DOHH2 (cell line): ENCODE data around the gene GARIN5B.
"Not testable (repeated sequence)": the region's sequence is repeated elsewhere in the genome, so short reads cannot be mapped to it uniquely, and the experiment has no call there.

Source experiments
- H3F3A ChIP-seq: fragments of 200-600 bp; sonication (generic), shearing (Covaris generic); 2 replicates; pipeline ENCODE4 v1.6.0; 2016; ENCODE audit warnings: antibody characterized with exemption, mild to moderate bottlenecking; ENCODE audit not compliant: control insufficient read depth, insufficient read depth
- H3K27ac ChIP-seq: fragments of 200-600 bp; sonication (generic); 2 replicates; pipeline ENCODE4 v1.5.1; 2014; ENCODE audit warnings: low read depth, mild to moderate bottlenecking, low read length, moderate library complexity
- H3K27me3 ChIP-seq: fragments of 200-600 bp; sonication (generic); 2 replicates; pipeline ENCODE4 v1.6.1; 2014; ENCODE audit warnings: mild to moderate bottlenecking, low read length, mixed read lengths; ENCODE audit not compliant: control insufficient read depth
- H3K36me3 ChIP-seq: fragments of 200-600 bp; sonication (generic); 2 replicates; pipeline ENCODE4 v1.6.1; 2014; ENCODE audit warnings: mild to moderate bottlenecking, low read length, moderate library complexity, mixed read lengths; ENCODE audit not compliant: control insufficient read depth
- H3K4me1 ChIP-seq: fragments of 200-600 bp; sonication (generic); 2 replicates; pipeline ENCODE4 v1.6.1; 2014; ENCODE audit warnings: mild to moderate bottlenecking, low read length, mixed read lengths; ENCODE audit not compliant: control insufficient read depth
- H3K4me2 ChIP-seq: fragments of 200-600 bp; sonication (generic); 2 replicates; pipeline ENCODE4 v1.6.0; 2014; ENCODE audit warnings: mild to moderate bottlenecking, low read length, moderate library complexity
- H3K4me3 ChIP-seq: fragments of 200-600 bp; sonication (generic); 2 replicates; pipeline ENCODE4 v1.5.1; 2014; ENCODE audit warnings: mild to moderate bottlenecking, low read length, mixed read lengths
- H3K79me2 ChIP-seq: fragments of 200-600 bp; sonication (generic); 2 replicates; pipeline ENCODE4 v1.6.1; 2014; ENCODE audit warnings: mild to moderate bottlenecking, low read length, mixed read lengths; ENCODE audit not compliant: control insufficient read depth
- H3K9me2 ChIP-seq: fragments of 200-600 bp; sonication (generic); replicated peaks from 2 replicates; pipeline ENCODE4 v1.6.1; 2014; ENCODE audit warnings: mild to moderate bottlenecking, low read length, mixed read lengths; ENCODE audit not compliant: control insufficient read depth
- H3K9me3 ChIP-seq: fragments of 200-600 bp; sonication (generic); 2 replicates; pipeline ENCODE4 v1.6.1; 2014; ENCODE audit warnings: antibody characterized with exemption, low read length, mixed read lengths; ENCODE audit not compliant: control insufficient read depth, insufficient read depth
- H4K20me1 ChIP-seq: fragments of 200-600 bp; sonication (generic); 2 replicates; pipeline ENCODE4 v1.6.0; 2014; ENCODE audit warnings: low read depth, mild to moderate bottlenecking, antibody characterized with exemption, low read length, moderate library complexity; ENCODE audit not compliant: control insufficient read depth, insufficient read depth
- EZH2phosphoT487 ChIP-seq: fragments of 200-600 bp; sonication (generic); IDR thresholded peaks from 2 replicates; pipeline ENCODE4 v1.6.1; 2017; ENCODE audit warnings: borderline replicate concordance, mild to moderate bottlenecking, antibody characterized with exemption, low read length, moderate library complexity, mixed read lengths
- TF ChIP-seq, protein P1 (sequence below): fragments of 200-600 bp; sonication (generic); IDR thresholded peaks from one replicate; pipeline ENCODE4 v1.5.1; 2014; ENCODE audit warnings: antibody characterized with exemption, mild to moderate bottlenecking, low read depth, low read length; ENCODE audit not compliant: poor library complexity, severe bottlenecking

GARIN5B gene

DNA sequence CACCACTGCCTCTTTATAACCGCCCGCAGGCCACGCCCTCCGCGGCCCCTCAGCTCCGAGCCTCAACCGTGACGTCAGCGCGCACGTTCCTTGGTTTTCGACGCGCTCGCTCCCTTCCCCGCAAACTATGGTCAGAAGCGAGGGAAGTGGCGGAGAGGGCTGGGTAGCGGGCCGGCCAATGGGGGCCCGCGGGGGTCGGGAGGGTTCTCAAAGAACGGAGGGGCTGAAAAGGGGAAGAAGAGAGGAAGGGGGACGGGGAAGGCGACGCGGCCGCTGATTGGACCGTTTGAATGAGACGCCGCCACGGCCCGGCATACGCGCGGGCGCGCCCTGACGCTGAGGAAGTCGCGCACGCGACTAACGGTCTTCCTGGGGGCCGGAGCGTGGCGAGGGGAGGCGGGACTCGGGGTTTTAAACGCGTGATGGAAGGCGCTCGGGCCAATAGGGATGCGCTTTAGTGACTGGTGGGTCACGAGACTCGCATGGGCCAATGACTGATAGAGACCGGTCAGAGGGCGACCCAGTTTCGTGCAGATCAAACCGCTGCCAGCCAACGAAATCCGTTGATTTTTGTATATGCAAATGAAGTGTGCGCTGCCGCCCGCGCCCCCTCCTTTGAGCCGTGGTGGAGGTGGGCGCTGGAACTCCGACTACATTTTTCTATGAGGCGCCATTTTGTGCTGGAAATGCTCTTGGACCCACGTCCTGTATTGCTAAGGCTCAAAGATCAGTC lies 44.9 kb upstream of the GARIN5B start:
- H3K27me3 ChIP-seq = no peaks in the 10 kb centered on the region
- peaks cover 37% of the 10 kb centered on the region for H3K79me2 ChIP-seq
- H3K27ac ChIP-seq = peak overlapping the region; percentile 97
- H3K9me2 ChIP-seq = no peaks in the 10 kb centered on the region
- H3K4me3 ChIP-seq = peak overlapping the region; percentile 89
- H3K9me3 ChIP-seq = peaks cover 6% of the 10 kb centered on the region
- peaks cover 25% of the 10 kb centered on the region for H3K4me1 ChIP-seq
- H3K4me2 ChIP-seq = peak overlapping the region; percentile 96
- peaks cover 48% of the 10 kb centered on the region for H3K36me3 ChIP-seq
- peaks cover 26% of the 10 kb centered on the region for H3F3A ChIP-seq
- peaks cover 26% of the 10 kb centered on the region for H4K20me1 ChIP-seq
- TF ChIP-seq, protein P1, sequence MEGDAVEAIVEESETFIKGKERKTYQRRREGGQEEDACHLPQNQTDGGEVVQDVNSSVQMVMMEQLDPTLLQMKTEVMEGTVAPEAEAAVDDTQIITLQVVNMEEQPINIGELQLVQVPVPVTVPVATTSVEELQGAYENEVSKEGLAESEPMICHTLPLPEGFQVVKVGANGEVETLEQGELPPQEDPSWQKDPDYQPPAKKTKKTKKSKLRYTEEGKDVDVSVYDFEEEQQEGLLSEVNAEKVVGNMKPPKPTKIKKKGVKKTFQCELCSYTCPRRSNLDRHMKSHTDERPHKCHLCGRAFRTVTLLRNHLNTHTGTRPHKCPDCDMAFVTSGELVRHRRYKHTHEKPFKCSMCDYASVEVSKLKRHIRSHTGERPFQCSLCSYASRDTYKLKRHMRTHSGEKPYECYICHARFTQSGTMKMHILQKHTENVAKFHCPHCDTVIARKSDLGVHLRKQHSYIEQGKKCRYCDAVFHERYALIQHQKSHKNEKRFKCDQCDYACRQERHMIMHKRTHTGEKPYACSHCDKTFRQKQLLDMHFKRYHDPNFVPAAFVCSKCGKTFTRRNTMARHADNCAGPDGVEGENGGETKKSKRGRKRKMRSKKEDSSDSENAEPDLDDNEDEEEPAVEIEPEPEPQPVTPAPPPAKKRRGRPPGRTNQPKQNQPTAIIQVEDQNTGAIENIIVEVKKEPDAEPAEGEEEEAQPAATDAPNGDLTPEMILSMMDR = no peak
- no peak for TF ChIP-seq EZH2phosphoT487

DNA sequence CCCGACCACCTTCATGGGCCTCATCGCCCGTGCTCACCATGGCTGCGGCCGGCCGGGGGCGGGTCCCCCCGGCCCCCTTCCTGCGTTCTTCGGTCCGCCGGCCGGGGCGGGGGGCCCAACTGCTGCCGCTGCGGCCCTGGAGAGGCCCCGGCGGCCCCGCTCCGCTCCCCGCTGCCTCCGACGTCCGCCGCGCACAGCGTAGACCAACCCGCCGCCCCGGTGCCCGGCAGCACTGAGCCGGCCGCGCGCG lies 44.4 kb upstream of the GARIN5B start, which contains the start of gene UBE2S:
Gene UBE2S, minus strand, starts transcription at position 239 of the 250 bp plus-strand sequence. Its CDS starts 199 bp downstream, at position 40.
- H3K79me2 ChIP-seq = peaks cover 41% of the 10 kb centered on the region
- peak within 1 kb of the TSS; percentile 97 for H3K27ac ChIP-seq
- H3K9me2 ChIP-seq, H3K9me3 ChIP-seq, H3K27me3 ChIP-seq: not testable (repeated sequence)
- peaks cover 31% of the 10 kb centered on the region for H3F3A ChIP-seq
- peak within 1 kb of the TSS; percentile 89 for H3K4me3 ChIP-seq
- H3K36me3 ChIP-seq = peaks cover 53% of the 10 kb centered on the region
- peaks cover 27% of the 10 kb centered on the region for H3K4me1 ChIP-seq
- H4K20me1 ChIP-seq = peaks cover 29% of the 10 kb centered on the region
- peak within 1 kb of the TSS; percentile 96 for H3K4me2 ChIP-seq

DNA sequence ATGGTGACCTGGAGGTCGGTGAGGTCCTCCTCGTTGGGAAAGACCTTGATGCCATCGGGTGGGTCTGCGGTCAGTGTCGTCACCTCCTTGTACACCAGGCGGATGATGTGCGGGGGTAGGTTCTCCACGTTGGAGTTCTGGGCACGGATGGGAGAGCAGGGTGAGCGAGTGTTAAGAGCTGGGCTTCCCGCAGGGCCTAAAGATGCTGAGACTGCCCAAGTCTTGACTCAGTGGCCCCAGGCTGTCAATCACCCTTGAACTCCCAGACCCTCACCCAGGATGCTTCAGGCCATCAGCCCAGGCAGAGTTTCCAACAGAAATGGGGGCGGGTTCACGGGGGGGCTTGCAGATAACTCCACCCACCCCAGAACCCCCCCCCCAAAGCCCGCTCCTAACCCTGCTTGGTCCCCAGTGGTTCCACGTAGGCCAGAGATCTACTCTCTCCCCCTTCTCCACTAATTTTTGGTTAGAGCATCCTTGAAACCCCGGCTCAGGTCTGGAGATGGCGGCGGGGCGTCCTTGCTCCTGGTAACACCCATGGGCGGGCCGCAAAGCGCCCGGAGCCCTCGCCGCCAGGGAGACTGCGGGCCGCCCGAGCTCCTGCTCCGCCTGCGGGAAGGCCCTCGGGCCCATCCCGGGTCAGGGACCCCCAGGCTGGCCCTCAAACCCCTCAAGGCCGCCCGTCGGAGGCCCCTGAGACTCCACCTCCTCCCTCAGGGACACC lies 43.9 kb upstream of the GARIN5B start:
- peaks cover 27% of the 10 kb centered on the region for H3K4me1 ChIP-seq
- peak overlapping the region; percentile 97 for H3K27ac ChIP-seq
- no peaks in the 10 kb centered on the region for H3K9me2 ChIP-seq
- peak overlapping the region; percentile 89 for H3K4me3 ChIP-seq
- peaks cover 57% of the 10 kb centered on the region for H3K36me3 ChIP-seq
- TF ChIP-seq EZH2phosphoT487 = no peak
- TF ChIP-seq, protein P1 = no peak
- H3F3A ChIP-seq = peaks cover 36% of the 10 kb centered on the region
- peaks cover 29% of the 10 kb centered on the region for H4K20me1 ChIP-seq
- no peaks in the 10 kb centered on the region for H3K27me3 ChIP-seq
- H3K4me2 ChIP-seq = peak overlapping the region; percentile 93
- peaks cover 41% of the 10 kb centered on the region for H3K79me2 ChIP-seq
- peaks cover 6% of the 10 kb centered on the region for H3K9me3 ChIP-seq
